Mononuclear cell (primary cell): ENCODE data around the gene NKX2-2. TPM values are rescaled to one million over a fixed set of nuclear protein-coding genes. Genes with fewer than 3 reads are reported as not detected.
"Not testable (repeated sequence)": the region's sequence is repeated elsewhere in the genome, so short reads cannot be mapped to it uniquely, and the experiment has no call there.

Source experiments
- H3K27me3 ChIP-seq: 2 replicates; pipeline ENCODE4 v1.6.0; 2011; ENCODE audit warnings: low read length, control low read depth; ENCODE audit not compliant: insufficient read depth
- H3K4me1 ChIP-seq: 2 replicates; pipeline ENCODE4 v1.5.1; 2011; ENCODE audit warnings: mild to moderate bottlenecking, low read length, control low read depth; ENCODE audit not compliant: insufficient read depth
- H3K4me3 ChIP-seq: 2 replicates; pipeline ENCODE4 v1.5.1; 2011; ENCODE audit warnings: mild to moderate bottlenecking, low read length, moderate library complexity
- H3K9me3 ChIP-seq: 2 replicates; pipeline ENCODE4 v1.5.1; 2011; ENCODE audit warnings: low read depth, mild to moderate bottlenecking, control low read depth, low read length
- total RNA-seq: library from RNA; depleted of rRNA; stranded (reverse); fragments of >200 nt; gene quantifications from one replicate; pipeline ENCODE4 v1.2.3, GENCODE V29; 2012

The NKX2-2 gene
- total RNA-seq, 1 donor = not detected

GRCh38 chr20:21505810-21506530 lies 7.9 kb downstream of the NKX2-2 start:
- Histone ChIP-seq H3K27me3 (peaks cover 62% of the 10 kb centered on the region), H3K9me3 (no peaks in the 10 kb centered on the region), H3K4me1 (peaks cover 34% of the 10 kb centered on the region), H3K4me3 (peak overlapping the region; percentile 8)

GRCh38 chr20:21505161-21505809 lies 8.6 kb downstream of the NKX2-2 start:
- Histone ChIP-seq H3K4me3 (no peak overlapping the region), H3K9me3 (no peaks in the 10 kb centered on the region), H3K4me1 (peaks cover 28% of the 10 kb centered on the region), H3K27me3 (peaks cover 57% of the 10 kb centered on the region)

GRCh38 chr20:21504323-21504722 lies 9.5 kb downstream of the NKX2-2 start:
- peaks cover 19% of the 10 kb centered on the region for H3K4me1 ChIP-seq
- no peaks in the 10 kb centered on the region for H3K9me3 ChIP-seq
- H3K27me3 ChIP-seq = peaks cover 48% of the 10 kb centered on the region
- no peak overlapping the region for H3K4me3 ChIP-seq

GRCh38 chr20:21503345-21503744 lies 10.5 kb downstream of the NKX2-2 start:
- no peaks in the 10 kb centered on the region for H3K9me3 ChIP-seq
- H3K4me3 ChIP-seq = no peak overlapping the region
- peaks cover 19% of the 10 kb centered on the region for H3K4me1 ChIP-seq
- H3K27me3 ChIP-seq = peaks cover 41% of the 10 kb centered on the region

GRCh38 chr20:21501184-21501583 lies 12.7 kb downstream of the NKX2-2 start:
- H3K4me1 ChIP-seq = peaks cover 12% of the 10 kb centered on the region
- no peak overlapping the region for H3K4me3 ChIP-seq
- H3K27me3 ChIP-seq = peaks cover 25% of the 10 kb centered on the region
- no peaks in the 10 kb centered on the region for H3K9me3 ChIP-seq

- H3K4me3 ChIP-seq = no peak overlapping the region
- no peaks in the 10 kb centered on the region for H3K9me3 ChIP-seq
- H3K27me3 ChIP-seq = peaks cover 20% of the 10 kb centered on the region
- peaks cover 6% of the 10 kb centered on the region for H3K4me1 ChIP-seq
Observed at GRCh38 chr20:21500599-21500998, 13.3 kb downstream of the NKX2-2 start.

- no peak overlapping the region for H3K4me3 ChIP-seq
- no peaks in the 10 kb centered on the region for H3K4me1 ChIP-seq
- H3K27me3 ChIP-seq = peaks cover 15% of the 10 kb centered on the region
- H3K9me3 ChIP-seq = no peaks in the 10 kb centered on the region
Observed at GRCh38 chr20:21499641-21500040, 14.2 kb downstream of the NKX2-2 start.

- Histone ChIP-seq H3K9me3 (no peaks in the 10 kb centered on the region), H3K4me3 (no peak overlapping the region), H3K4me1 (no peaks in the 10 kb centered on the region), H3K27me3 (peaks cover 19% of the 10 kb centered on the region)
Observed at GRCh38 chr20:21498635-21499034, 15.2 kb downstream of the NKX2-2 start.

- no peak overlapping the region for H3K4me3 ChIP-seq
- no peaks in the 10 kb centered on the region for H3K9me3 ChIP-seq
- H3K27me3 ChIP-seq = peaks cover 22% of the 10 kb centered on the region
- no peaks in the 10 kb centered on the region for H3K4me1 ChIP-seq
Observed at GRCh38 chr20:21498195-21498594, 15.7 kb downstream of the NKX2-2 start.

- no peaks in the 10 kb centered on the region for H3K4me1 ChIP-seq
- peaks cover 26% of the 10 kb centered on the region for H3K27me3 ChIP-seq
- H3K4me3 ChIP-seq = no peak overlapping the region
- no peaks in the 10 kb centered on the region for H3K9me3 ChIP-seq
Observed at GRCh38 chr20:21496452-21496851, 17.4 kb downstream of the NKX2-2 start.

GRCh38 chr20:21493049-21493448 lies 20.8 kb downstream of the NKX2-2 start:
- H3K4me1 ChIP-seq = no peaks in the 10 kb centered on the region

GRCh38 chr20:21490105-21490504 lies 23.8 kb downstream of the NKX2-2 start:
- Histone ChIP-seq H3K9me3 (no peaks in the 10 kb centered on the region), H3K27me3 (peaks cover 33% of the 10 kb centered on the region), H3K4me1 (no peaks in the 10 kb centered on the region), H3K4me3 (no peak overlapping the region)

More at GRCh38 chr20:21493049-21493448, 20.8 kb downstream of the NKX2-2 start:
- H3K9me3 ChIP-seq = no peaks in the 10 kb centered on the region
- peaks cover 31% of the 10 kb centered on the region for H3K27me3 ChIP-seq
- H3K4me3 ChIP-seq = no peak overlapping the region

GRCh38 chr20:21480144-21480543 lies 33.7 kb downstream of the NKX2-2 start:
- not testable (repeated sequence) for H3K4me3 ChIP-seq, H3K9me3 ChIP-seq, H3K4me1 ChIP-seq, H3K27me3 ChIP-seq

- Histone ChIP-seq H3K4me3 (no peak overlapping the region), H3K9me3 (no peaks in the 10 kb centered on the region), H3K27me3 (peaks cover 5% of the 10 kb centered on the region), H3K4me1 (no peaks in the 10 kb centered on the region)
Observed at GRCh38 chr20:21465799-21466198, 48.1 kb downstream of the NKX2-2 start.

- H3K9me3 ChIP-seq = no peaks in the 10 kb centered on the region
- H3K27me3 ChIP-seq = peaks cover 2% of the 10 kb centered on the region
- H3K4me1 ChIP-seq = no peaks in the 10 kb centered on the region
- H3K4me3 ChIP-seq = no peak overlapping the region
Observed at GRCh38 chr20:21464916-21465315, 48.9 kb downstream of the NKX2-2 start.
